ENCODE results near the gene EFHC1.

DNA sequence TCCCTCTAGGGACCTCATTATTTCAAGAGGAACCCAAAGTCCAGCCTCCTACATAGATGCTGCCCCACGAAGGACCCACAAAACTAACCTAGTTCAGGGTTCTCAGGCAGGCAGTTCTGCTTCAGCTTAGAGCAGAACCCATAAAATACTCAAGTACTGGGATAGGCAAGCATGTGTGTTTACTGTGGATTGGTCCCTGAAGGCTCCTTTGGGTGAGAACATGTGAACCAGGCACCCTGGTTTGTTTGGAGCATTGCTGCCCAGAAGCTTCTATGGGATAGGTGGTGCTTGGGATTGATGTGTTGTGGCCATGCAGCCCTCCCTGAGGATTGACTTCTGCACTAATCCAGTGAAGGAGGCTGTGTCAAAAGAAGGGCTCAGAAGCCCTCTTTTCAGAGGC lies 14.9 kb upstream of the EFHC1 start:
- TF ChIP-seq, protein P1, sequence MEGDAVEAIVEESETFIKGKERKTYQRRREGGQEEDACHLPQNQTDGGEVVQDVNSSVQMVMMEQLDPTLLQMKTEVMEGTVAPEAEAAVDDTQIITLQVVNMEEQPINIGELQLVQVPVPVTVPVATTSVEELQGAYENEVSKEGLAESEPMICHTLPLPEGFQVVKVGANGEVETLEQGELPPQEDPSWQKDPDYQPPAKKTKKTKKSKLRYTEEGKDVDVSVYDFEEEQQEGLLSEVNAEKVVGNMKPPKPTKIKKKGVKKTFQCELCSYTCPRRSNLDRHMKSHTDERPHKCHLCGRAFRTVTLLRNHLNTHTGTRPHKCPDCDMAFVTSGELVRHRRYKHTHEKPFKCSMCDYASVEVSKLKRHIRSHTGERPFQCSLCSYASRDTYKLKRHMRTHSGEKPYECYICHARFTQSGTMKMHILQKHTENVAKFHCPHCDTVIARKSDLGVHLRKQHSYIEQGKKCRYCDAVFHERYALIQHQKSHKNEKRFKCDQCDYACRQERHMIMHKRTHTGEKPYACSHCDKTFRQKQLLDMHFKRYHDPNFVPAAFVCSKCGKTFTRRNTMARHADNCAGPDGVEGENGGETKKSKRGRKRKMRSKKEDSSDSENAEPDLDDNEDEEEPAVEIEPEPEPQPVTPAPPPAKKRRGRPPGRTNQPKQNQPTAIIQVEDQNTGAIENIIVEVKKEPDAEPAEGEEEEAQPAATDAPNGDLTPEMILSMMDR (IDR thresholded peaks at IDR 0.05), result no peak
- TF ChIP-seq POLR2A (IDR thresholded peaks at IDR 0.05), result no peak

Data from thyroid gland (tissue), 4 donors.